SK-N-SH (cell line): ENCODE results near the gene ALDH5A1.

Source experiments
- CTCF ChIP-seq: fragments of 200-600 bp; sonication (generic); IDR thresholded peaks from 2 replicates; pipeline ENCODE4 v1.6.1; 2017; ENCODE audit warnings: antibody characterized with exemption, mild to moderate bottlenecking, moderate library complexity
- EP300 ChIP-seq, 2 experiments: IDR thresholded peaks; 2 replicates each; pipeline versions ENCODE4 v1.4.0 to v1.6.1; 2012; ENCODE audit warnings: borderline replicate concordance in 1 of 2, low read depth in 1 of 2, low read length in 1 of 2
- JUND ChIP-seq: IDR thresholded peaks from 2 replicates; pipeline ENCODE4 v1.4.0; 2012
- MAX ChIP-seq: IDR thresholded peaks from 2 replicates; pipeline ENCODE4 v1.4.0; 2012; ENCODE audit warnings: low read depth
- MXI1 ChIP-seq: IDR thresholded peaks from 2 replicates; pipeline ENCODE4 v1.6.1; 2012; ENCODE audit warnings: mild to moderate bottlenecking, low read depth, low read length, improper control_type of control experiment
- POLR2AphosphoS5 ChIP-seq: IDR thresholded peaks from 2 replicates; pipeline ENCODE4 v1.6.1; 2012; ENCODE audit warnings: low read depth, low read length
- RCOR1 ChIP-seq: fragments of 150-350 bp; IDR thresholded peaks from 2 replicates; pipeline ENCODE4 v1.6.1; 2017; ENCODE audit warnings: antibody characterized with exemption, low read length
- SIN3A ChIP-seq: IDR thresholded peaks from 2 replicates; pipeline ENCODE4 v1.6.1; 2012; ENCODE audit warnings: low read depth, mild to moderate bottlenecking, low read length, moderate library complexity, borderline replicate concordance
- TAF1 ChIP-seq: IDR thresholded peaks from 2 replicates; pipeline ENCODE4 v1.6.1; 2012; ENCODE audit warnings: low read depth, mild to moderate bottlenecking, low read length, moderate library complexity, borderline replicate concordance
- TEAD4 ChIP-seq: IDR thresholded peaks from 2 replicates; pipeline ENCODE4 v1.4.0; 2012; ENCODE audit warnings: mild to moderate bottlenecking, borderline replicate concordance; ENCODE audit not compliant: insufficient read depth
- YY1 ChIP-seq: IDR thresholded peaks from 2 replicates; pipeline ENCODE4 v1.4.0; 2012; ENCODE audit warnings: low read depth, mild to moderate bottlenecking

DNA sequence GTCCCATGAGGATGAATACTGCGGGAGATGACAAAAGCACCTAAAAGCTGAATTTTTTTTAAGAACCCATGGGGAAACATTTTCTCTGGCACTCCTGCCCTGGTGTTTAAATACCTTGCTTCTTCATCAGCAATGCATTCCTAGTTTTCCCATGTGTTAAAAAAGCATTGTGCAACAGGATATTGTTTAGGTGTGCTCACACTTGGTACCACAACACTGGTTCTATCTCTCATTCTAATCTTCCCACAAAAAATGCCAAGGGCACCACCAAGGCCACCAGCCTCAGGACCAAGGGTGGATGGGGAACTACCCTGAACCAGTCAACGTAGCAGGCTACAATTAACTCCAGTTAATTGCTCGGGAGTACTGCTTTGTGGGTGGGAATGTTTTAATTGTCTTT, 50.9 kb downstream of the ALDH5A1 start:
- no peak for TF ChIP-seq RCOR1
- no peak for TF ChIP-seq CTCF
- no peak for TF ChIP-seq TEAD4
- no peak for TF ChIP-seq TAF1
- TF ChIP-seq JUND: no peak
- TF ChIP-seq MXI1: no peak
- TF ChIP-seq POLR2AphosphoS5: no peak
- no peak for TF ChIP-seq YY1
- TF ChIP-seq EP300 (IDR thresholded peaks at IDR 0.05; ENCODE audit: borderline replicate concordance in 1 of 2, low read depth in 1 of 2, low read length in 1 of 2): no peak
- TF ChIP-seq MAX: no peak
- no peak for TF ChIP-seq SIN3A
